Measurements from ENCODE around the gene ACTL9.

GRCh38 chr19:8721334-8721733 lies 22.7 kb upstream of the ACTL9 start, which contains the start of gene OR2Z1:
- TF ChIP-seq ZNF274 (IDR thresholded peaks at IDR 0.05; ENCODE audit: low read depth, low read length) (no peak), YY1 (IDR thresholded peaks at IDR 0.05; ENCODE audit: insufficient read depth, insufficient read length) (no peak)

All from NT2/D1 (cell line).